ENCODE measurements around the gene ATP8A2.
"Not testable (repeated sequence)": the region's sequence is repeated elsewhere in the genome, so short reads cannot be mapped to it uniquely, and the experiment has no call there.

Gene ATP8A2

GRCh38 chr13:25466880-25467279, 95.1 kb downstream of the ATP8A2 start:
- no peak for FAIRE-seq

GRCh38 chr13:25468325-25469168, 96.8 kb downstream of the ATP8A2 start:
- no peak for FAIRE-seq

GRCh38 chr13:25469169-25469525, 97.4 kb downstream of the ATP8A2 start:
- FAIRE-seq, result no peak

- FAIRE-seq, result no peak
These were observed 102.1 kb downstream of the ATP8A2 start for GRCh38 chr13:25473864-25474263.

GRCh38 chr13:25478186-25478585, 106.4 kb downstream of the ATP8A2 start:
- no peak for FAIRE-seq

- FAIRE-seq, result no peak
These were observed 117.5 kb downstream of the ATP8A2 start for GRCh38 chr13:25489238-25489637.

GRCh38 chr13:25490236-25490635, 118.5 kb downstream of the ATP8A2 start:
- no peak for FAIRE-seq

GRCh38 chr13:25493931-25494640, 122.3 kb downstream of the ATP8A2 start:
- no peak for FAIRE-seq

GRCh38 chr13:25494698-25495411, 123.1 kb downstream of the ATP8A2 start:
- FAIRE-seq, result no peak

- FAIRE-seq, result no peak
These were observed 129.5 kb downstream of the ATP8A2 start for GRCh38 chr13:25501231-25501630.

GRCh38 chr13:25502031-25502430, 130.3 kb downstream of the ATP8A2 start:
- no peak for FAIRE-seq

GRCh38 chr13:25502551-25502950, 130.8 kb downstream of the ATP8A2 start:
- FAIRE-seq, result no peak

GRCh38 chr13:25503856-25504255, 132.1 kb downstream of the ATP8A2 start:
- FAIRE-seq, result no peak

GRCh38 chr13:25507841-25508240, 136.1 kb downstream of the ATP8A2 start:
- no peak for FAIRE-seq

GRCh38 chr13:25513060-25513459, 141.3 kb downstream of the ATP8A2 start:
- FAIRE-seq, result not testable (repeated sequence)

GRCh38 chr13:25518441-25518840, 146.7 kb downstream of the ATP8A2 start:
- FAIRE-seq, result no peak

- no peak for FAIRE-seq
These were observed 154.1 kb downstream of the ATP8A2 start for GRCh38 chr13:25525884-25526283.

GRCh38 chr13:25528266-25528665, 156.5 kb downstream of the ATP8A2 start:
- FAIRE-seq, result no peak

GRCh38 chr13:25529425-25529824, 157.7 kb downstream of the ATP8A2 start:
- FAIRE-seq, result no peak

GRCh38 chr13:25538276-25538675, 166.5 kb downstream of the ATP8A2 start:
- no peak for FAIRE-seq

- no peak for FAIRE-seq
These were observed 169.8 kb downstream of the ATP8A2 start for GRCh38 chr13:25541434-25542123.

- not testable (repeated sequence) for FAIRE-seq
These were observed 177.2 kb downstream of the ATP8A2 start for GRCh38 chr13:25548991-25549390.

GRCh38 chr13:25561812-25562211, 190.0 kb downstream of the ATP8A2 start:
- FAIRE-seq, result no peak

Measured in G401.6 (cell line).